HG03558 (cell line): ENCODE measurements around the gene SCGB1A1.

ENCODE experiments used
- ATAC-seq: cut with Tn5 transposase; IDR thresholded peaks from one replicate; pipeline ENCODE4 v1.9.1; 2021; ENCODE audit warnings: moderate number of reproducible peaks; ENCODE audit not compliant: unreplicated experiment; ENCODE audit errors: extremely low read depth

The SCGB1A1 gene

DNA sequence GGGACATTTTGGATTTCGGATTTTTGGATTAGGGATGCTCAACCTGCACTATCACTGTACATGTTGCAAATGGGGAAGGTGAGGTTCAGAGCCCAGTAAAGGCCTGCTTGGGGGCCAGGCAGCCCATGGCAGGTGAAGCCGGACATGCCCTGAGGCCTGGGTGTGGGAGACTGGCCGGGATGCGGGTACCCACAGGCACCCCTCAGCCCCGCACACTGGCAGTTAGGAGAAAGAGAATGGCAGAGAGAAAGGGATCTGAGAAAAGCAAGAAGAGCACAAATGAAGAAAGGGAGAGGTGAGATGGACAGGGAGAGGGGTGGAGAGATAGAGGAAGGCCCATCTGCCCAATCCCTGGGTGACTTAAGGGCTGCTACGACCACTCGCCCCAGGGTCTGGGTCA is 52.8 kb downstream of the SCGB1A1 start:
- no peak for ATAC-seq

GRCh38 chr11:62472063-62472884 is 53.4 kb downstream of the SCGB1A1 start:
- ATAC-seq: no peak
